HEK293 (cell line): ENCODE results near the gene UCK2.

Experiments
- CTCF ChIA-PET: fragments of 350-600 bp; formaldehyde crosslinking; extraction: SDS; loops from one replicate; lab custom pipeline; 2021; ENCODE audit warnings: antibody characterized with exemption; lab: Yijun Ruan, JAX
- POLR2A ChIA-PET: fragments of 300-600 bp; formaldehyde crosslinking; extraction: SDS; loops from one replicate; lab custom pipeline; 2020; ENCODE audit warnings: antibody characterized with exemption, inconsistent platforms; lab: Yijun Ruan, JAX
- H3K27ac ChIP-seq: fragments of 200-500 bp; sonication (Bioruptor generic); 2 replicates; pipeline ENCODE4 v1.5.1; 2014; ENCODE audit warnings: low read depth, low read length, control low read depth, inconsistent platforms; ENCODE audit errors: extremely low read depth
- H3K36me3 ChIP-seq, 2 experiments: fragments of 200-500 bp in 1 of 2; sonication (Bioruptor generic) in 1 of 2; 1 replicate in 1 of 2; 2 replicates in 1 of 2; pipeline ENCODE4 v1.5.1; 2014 to 2017; ENCODE audit warnings: inconsistent platforms in 2 of 2, low read length in 2 of 2; ENCODE audit not compliant: control insufficient read depth in 2 of 2, insufficient read depth in 1 of 2
- H3K4me1 ChIP-seq: fragments of 200-500 bp; sonication (Bioruptor generic); 2 replicates; pipeline ENCODE4 v1.5.1; 2014; ENCODE audit warnings: mild to moderate bottlenecking, low read length, inconsistent platforms; ENCODE audit not compliant: control insufficient read depth, insufficient read depth
- H3K4me3 ChIP-seq: 2 replicates; pipeline ENCODE4 v1.5.1; 2011; ENCODE audit warnings: low read depth, mild to moderate bottlenecking, control low read depth, low read length, moderate library complexity
- H3K9me3 ChIP-seq: fragments of 200-500 bp; sonication (Bioruptor generic); 2 replicates; pipeline ENCODE4 v1.5.1; 2014; ENCODE audit warnings: low read depth, low read length, inconsistent platforms; ENCODE audit not compliant: control insufficient read depth, insufficient read depth
- OSR2 ChIP-seq: fragments of 450-650 bp; formaldehyde crosslinking; IDR thresholded peaks from 2 replicates; pipeline ENCODE4 v1.5.1; 2016; ENCODE audit warnings: missing biosample characterization, missing genetic modification characterization
- PRDM10 ChIP-seq: fragments of 450-650 bp; formaldehyde crosslinking; IDR thresholded peaks from 2 replicates; pipeline ENCODE4 v1.5.1; 2016; ENCODE audit warnings: missing biosample characterization, missing genetic modification characterization
- SALL2 ChIP-seq: fragments of 450-650 bp; formaldehyde crosslinking; IDR thresholded peaks from 2 replicates; pipeline ENCODE4 v1.5.0; 2017; ENCODE audit warnings: missing biosample characterization, mild to moderate bottlenecking, missing genetic modification characterization, borderline replicate concordance
- SCRT1 ChIP-seq: fragments of 450-650 bp; formaldehyde crosslinking; IDR thresholded peaks from 2 replicates; pipeline ENCODE4 v1.5.1; 2016; ENCODE audit warnings: missing biosample characterization, missing genetic modification characterization, borderline replicate concordance
- SCRT2 ChIP-seq: fragments of 450-650 bp; formaldehyde crosslinking; IDR thresholded peaks from 2 replicates; pipeline ENCODE4 v1.5.1; 2016; ENCODE audit warnings: missing biosample characterization, missing genetic modification characterization
- SP2 ChIP-seq: fragments of 450-650 bp; formaldehyde crosslinking; IDR thresholded peaks from 2 replicates; pipeline ENCODE4 v1.5.1; 2016; ENCODE audit warnings: missing biosample characterization, missing genetic modification characterization
- ZBTB21 ChIP-seq: fragments of 450-650 bp; formaldehyde crosslinking; IDR thresholded peaks from 2 replicates; pipeline ENCODE4 v1.5.1; 2017; ENCODE audit warnings: missing biosample characterization, missing genetic modification characterization
- ZEB2 ChIP-seq: fragments of 450-650 bp; formaldehyde crosslinking; IDR thresholded peaks from 2 replicates; pipeline ENCODE4 v1.5.1; 2016; ENCODE audit warnings: missing biosample characterization, missing genetic modification characterization
- ZNF121 ChIP-seq: fragments of 450-650 bp; formaldehyde crosslinking; IDR thresholded peaks from 2 replicates; pipeline ENCODE4 v1.5.1; 2016; ENCODE audit warnings: missing biosample characterization, missing genetic modification characterization
- ZNF140 ChIP-seq: fragments of 450-650 bp; formaldehyde crosslinking; IDR thresholded peaks from 2 replicates; pipeline ENCODE4 v1.5.1; 2016; ENCODE audit warnings: missing biosample characterization, missing genetic modification characterization
- ZNF311 ChIP-seq: fragments of 450-650 bp; formaldehyde crosslinking; IDR thresholded peaks from 2 replicates; pipeline ENCODE4 v1.5.1; 2017; ENCODE audit warnings: missing biosample characterization, missing genetic modification characterization, borderline replicate concordance
- ZNF362 ChIP-seq: fragments of 450-650 bp; formaldehyde crosslinking; IDR thresholded peaks from 2 replicates; pipeline ENCODE4 v1.5.1; 2016; ENCODE audit warnings: missing biosample characterization, missing genetic modification characterization
- ZNF366 ChIP-seq: fragments of 450-650 bp; formaldehyde crosslinking; conservative IDR thresholded peaks from 2 replicates; pipeline ENCODE4 v1.5.1; 2016; ENCODE audit warnings: missing biosample characterization, missing genetic modification characterization
- ZNF394 ChIP-seq: fragments of 450-650 bp; formaldehyde crosslinking; IDR thresholded peaks from 2 replicates; pipeline ENCODE4 v1.5.1; 2016; ENCODE audit warnings: missing biosample characterization, missing genetic modification characterization, mild to moderate bottlenecking, moderate library complexity, borderline replicate concordance
- ZNF449 ChIP-seq: fragments of 450-650 bp; formaldehyde crosslinking; IDR thresholded peaks from 2 replicates; pipeline ENCODE4 v1.5.1; 2017; ENCODE audit warnings: missing biosample characterization, mild to moderate bottlenecking, missing genetic modification characterization, moderate library complexity
- ZSCAN30 ChIP-seq: fragments of 450-650 bp; IDR thresholded peaks from 2 replicates; pipeline ENCODE4 v1.5.1; 2018; ENCODE audit warnings: missing biosample characterization, mild to moderate bottlenecking, missing genetic modification characterization, moderate library complexity

Gene UCK2

GRCh38 chr1:165828669-165829329 is 1.4 kb downstream of the UCK2 start (continued):
- peak; percentile 36 for TF ChIP-seq ZEB2
- TF ChIP-seq ZSCAN30 (tag by site-specific recombination): peak; percentile 12; the same call in 1 of the 2 replicates
- no peak for TF ChIP-seq ZBTB21 (tag by site-specific recombination)
- no peak for TF ChIP-seq ZNF311 (tag by site-specific recombination)
- peak; percentile 79 for TF ChIP-seq PRDM10 (tag by site-specific recombination)
- peak; percentile 90 for TF ChIP-seq ZNF449 (tag by site-specific recombination)
- TF ChIP-seq ZNF366 (tag by site-specific recombination): no peak
- TF ChIP-seq SALL2 (tag by site-specific recombination): no peak
- peak; percentile 59; the same call in 1 of the 2 replicates for TF ChIP-seq OSR2 (tag by site-specific recombination)

GRCh38 chr1:165829888-165830287 is 2.5 kb downstream of the UCK2 start:
- Histone ChIP-seq H3K9me3 (no peaks in the 10 kb centered on the region), H3K27ac (no peak overlapping the region), H3K36me3 (no peaks in the 10 kb centered on the region; a peak in 1 of 3 replicates), H3K4me1 (no peaks in the 10 kb centered on the region), H3K4me3 (no peak overlapping the region)
- CTCF ChIA-PET: interaction anchor here (0.7 to 2.0 kb wide), 6 partner anchors 15 to 437 kb away, joined by 3 to 11 read pairs (median 6); no protein-coding TSS in a partner anchor
- TF ChIP-seq OSR2 (tag by site-specific recombination) (no peak), ZNF394 (tag by site-specific recombination) (peak; percentile 17; the same call in 1 of the 2 replicates), SCRT1 (peak; percentile 75; the same call in 1 of the 2 replicates), ZNF362 (tag by site-specific recombination) (0 out of 2 replicates have a peak, but pooled peaks have one; percentile 51), ZNF140 (no peak), SCRT2 (tag by site-specific recombination) (peak; percentile 94)
- POLR2A ChIA-PET: interaction anchor here (0.7 to 2.4 kb wide), 5 partner anchors 12 to 1233 kb away, joined by 3 to 20 read pairs (median 4); partner anchors contain the start of genes ALDH9A1 and TMCO1

- Histone ChIP-seq H3K27ac (no peak overlapping the region), H3K36me3 (no peaks in the 10 kb centered on the region; a peak in 1 of 3 replicates), H3K4me1 (no peaks in the 10 kb centered on the region), H3K4me3 (no peak overlapping the region), H3K9me3 (no peaks in the 10 kb centered on the region)
- peak; percentile 95 for TF ChIP-seq ZNF121 (tag by site-specific recombination)
- no peak for TF ChIP-seq SP2 (tag by site-specific recombination)
- POLR2A ChIA-PET: no interaction called here
- CTCF ChIA-PET: no interaction called here
These were observed 3.7 kb downstream of the UCK2 start for GRCh38 chr1:165831146-165831545.
